Progenitor cell of endocrine pancreas (in vitro differentiated cells): ENCODE measurements around the gene CD55. TPM values are rescaled to one million over a fixed set of nuclear protein-coding genes. Genes with fewer than 3 reads are reported as not detected.

ENCODE experiments used
- DNase-seq: peaks from one replicate; pipeline ENCODE4 v3.0.0; 2021; ENCODE audit warnings: low spot score; ENCODE audit not compliant: unreplicated experiment
- H3K27ac Mint-ChIP-seq: 2 replicates; pipeline ENCODE4 v1.8.0; 2021; ENCODE audit warnings: mild to moderate bottlenecking, moderate library complexity, mixed read lengths
- H3K27me3 Mint-ChIP-seq: 2 replicates; pipeline ENCODE4 v1.8.0; 2021; ENCODE audit warnings: mixed read lengths
- H3K36me3 Mint-ChIP-seq: 2 replicates; pipeline ENCODE4 v1.8.0; 2022; ENCODE audit warnings: mixed read lengths; ENCODE audit not compliant: insufficient read depth
- H3K4me1 Mint-ChIP-seq: 2 replicates; pipeline ENCODE4 v1.8.0; 2021; ENCODE audit warnings: low read depth, mixed read lengths
- H3K4me3 Mint-ChIP-seq: 2 replicates; pipeline ENCODE4 v1.8.0; 2021; ENCODE audit warnings: low read depth, mild to moderate bottlenecking, moderate library complexity, mixed read lengths
- H3K9me3 Mint-ChIP-seq: 2 replicates; pipeline ENCODE4 v1.8.0; 2021; ENCODE audit warnings: low read depth, mixed read lengths
- total RNA-seq: library from RNA; stranded (reverse); gene quantifications from 2 replicates; pipeline ENCODE4 v1.2.1, GENCODE V29; 2021
- TF ChIP-seq, protein P1 (sequence below): fragments of 200-600 bp; sonication (generic); IDR thresholded peaks from one replicate; pipeline ENCODE4 v1.5.0; 2021; ENCODE audit warnings: antibody characterized with exemption, mild to moderate bottlenecking; ENCODE audit not compliant: unreplicated experiment

The CD55 gene
- total RNA-seq, 1 donor from 2014 or later: 7.4 TPM

DNA sequence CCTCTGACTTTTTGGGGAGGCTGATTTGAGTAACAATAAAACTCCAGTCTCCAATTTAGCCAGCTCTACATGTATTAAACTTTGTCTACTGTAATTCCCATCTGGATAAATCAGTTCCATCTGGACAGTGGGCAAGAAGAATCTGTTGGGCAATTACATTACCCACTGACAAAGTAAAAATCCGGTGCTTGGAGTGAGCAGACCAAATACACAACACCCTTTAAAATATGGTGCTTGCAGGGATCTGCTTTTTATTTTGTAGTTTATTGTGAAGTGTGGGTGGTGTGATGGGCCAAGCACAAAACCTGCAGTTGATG lies 8.9 kb upstream of the CD55 start:
- DNase-seq: no peak
- Mint-ChIP-seq H3K9me3 (no peaks in the 10 kb centered on the region), H3K36me3 (no peaks in the 10 kb centered on the region), H3K4me3 (no peak overlapping the region), H3K27ac (no peak overlapping the region), H3K4me1 (peaks cover 18% of the 10 kb centered on the region), H3K27me3 (peaks cover 4% of the 10 kb centered on the region)
- TF ChIP-seq, protein P1, sequence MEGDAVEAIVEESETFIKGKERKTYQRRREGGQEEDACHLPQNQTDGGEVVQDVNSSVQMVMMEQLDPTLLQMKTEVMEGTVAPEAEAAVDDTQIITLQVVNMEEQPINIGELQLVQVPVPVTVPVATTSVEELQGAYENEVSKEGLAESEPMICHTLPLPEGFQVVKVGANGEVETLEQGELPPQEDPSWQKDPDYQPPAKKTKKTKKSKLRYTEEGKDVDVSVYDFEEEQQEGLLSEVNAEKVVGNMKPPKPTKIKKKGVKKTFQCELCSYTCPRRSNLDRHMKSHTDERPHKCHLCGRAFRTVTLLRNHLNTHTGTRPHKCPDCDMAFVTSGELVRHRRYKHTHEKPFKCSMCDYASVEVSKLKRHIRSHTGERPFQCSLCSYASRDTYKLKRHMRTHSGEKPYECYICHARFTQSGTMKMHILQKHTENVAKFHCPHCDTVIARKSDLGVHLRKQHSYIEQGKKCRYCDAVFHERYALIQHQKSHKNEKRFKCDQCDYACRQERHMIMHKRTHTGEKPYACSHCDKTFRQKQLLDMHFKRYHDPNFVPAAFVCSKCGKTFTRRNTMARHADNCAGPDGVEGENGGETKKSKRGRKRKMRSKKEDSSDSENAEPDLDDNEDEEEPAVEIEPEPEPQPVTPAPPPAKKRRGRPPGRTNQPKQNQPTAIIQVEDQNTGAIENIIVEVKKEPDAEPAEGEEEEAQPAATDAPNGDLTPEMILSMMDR: no peak

DNA sequence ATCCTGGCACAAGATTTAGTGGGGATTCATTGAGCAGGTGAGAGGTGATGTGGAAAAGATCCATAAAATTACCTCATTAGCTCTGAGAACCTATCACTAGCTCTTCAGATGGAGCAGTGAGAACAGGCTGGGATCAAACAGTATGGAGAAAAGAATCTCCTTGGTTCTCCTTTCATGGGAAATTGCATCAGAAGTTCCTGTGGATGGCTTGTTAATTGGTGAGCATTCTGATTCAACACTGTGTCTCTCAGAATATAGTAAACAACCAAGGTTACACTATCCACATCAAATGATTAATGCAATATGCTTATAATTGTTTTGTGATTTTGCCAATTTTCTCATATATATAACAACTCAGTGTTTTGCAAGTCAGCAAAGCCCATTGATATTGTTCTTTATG lies 8.3 kb upstream of the CD55 start:
- Mint-ChIP-seq H3K4me3 (no peak overlapping the region), H3K27me3 (peaks cover 7% of the 10 kb centered on the region), H3K36me3 (no peaks in the 10 kb centered on the region), H3K27ac (no peak overlapping the region), H3K9me3 (no peaks in the 10 kb centered on the region), H3K4me1 (peaks cover 21% of the 10 kb centered on the region)
- TF ChIP-seq, protein P1: no peak
- no peak for DNase-seq

DNA sequence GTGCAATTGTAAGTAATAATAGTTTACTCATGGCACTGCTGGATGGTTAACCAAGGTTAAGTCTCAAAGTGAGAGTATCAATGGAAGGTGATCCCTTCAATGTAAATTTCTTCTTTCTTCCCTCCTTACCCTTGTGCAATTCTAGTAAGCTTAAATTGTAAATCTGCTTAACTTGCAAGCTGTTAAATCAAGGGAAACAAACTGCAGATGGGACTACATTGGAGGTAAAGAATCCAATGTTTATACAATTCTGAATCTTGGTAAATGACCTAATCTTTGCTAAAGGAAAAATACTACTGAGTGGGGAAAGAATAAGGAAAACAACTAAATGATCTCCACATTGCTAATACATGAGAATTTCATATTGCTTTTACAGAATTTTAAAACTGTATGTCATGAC lies 6.7 kb upstream of the CD55 start:
- Mint-ChIP-seq H3K27ac (no peak overlapping the region), H3K4me1 (peaks cover 21% of the 10 kb centered on the region), H3K27me3 (peaks cover 7% of the 10 kb centered on the region), H3K36me3 (no peaks in the 10 kb centered on the region), H3K4me3 (no peak overlapping the region), H3K9me3 (no peaks in the 10 kb centered on the region)
- DNase-seq: no peak
- TF ChIP-seq, protein P1: no peak

DNA sequence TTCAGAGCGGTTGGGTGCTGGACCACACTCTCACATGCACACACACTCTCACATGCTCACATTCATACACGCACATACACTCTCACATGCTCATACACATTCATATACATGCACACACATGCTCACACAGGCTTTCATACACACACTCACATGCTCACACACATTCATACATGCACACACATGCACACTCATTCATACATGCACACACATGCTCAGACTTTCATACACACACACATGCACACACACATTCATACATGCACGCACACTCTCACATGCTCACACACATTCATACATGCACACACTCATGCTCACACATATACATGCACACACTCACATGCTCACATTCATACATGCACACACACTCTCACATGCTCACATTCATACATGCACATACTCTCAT lies 6.0 kb upstream of the CD55 start:
- Mint-ChIP-seq H3K27ac (no peak overlapping the region), H3K36me3 (no peaks in the 10 kb centered on the region), H3K4me1 (peaks cover 21% of the 10 kb centered on the region), H3K9me3 (no peaks in the 10 kb centered on the region), H3K4me3 (no peak overlapping the region), H3K27me3 (peaks cover 7% of the 10 kb centered on the region)
- TF ChIP-seq, protein P1: no peak
- no peak for DNase-seq

DNA sequence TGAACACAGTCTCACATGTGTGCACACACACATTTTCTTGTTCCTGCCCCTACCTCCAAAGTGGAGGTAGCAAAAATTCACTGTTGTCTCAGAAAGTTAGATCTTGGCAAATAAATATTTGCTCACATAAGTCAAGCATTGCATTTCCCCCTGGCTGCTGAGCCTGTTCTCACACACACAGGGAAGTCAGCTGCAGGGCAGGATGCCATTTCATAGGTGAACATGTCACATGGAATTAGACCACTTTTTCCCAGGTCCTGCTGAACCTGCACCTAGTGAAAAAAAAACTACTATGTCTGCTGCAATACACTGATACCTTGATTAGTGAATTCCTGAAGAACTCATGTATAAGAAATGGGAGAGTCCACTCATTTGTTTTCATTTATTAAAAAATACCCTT lies 5.3 kb upstream of the CD55 start:
- TF ChIP-seq, protein P1: no peak
- Mint-ChIP-seq H3K4me1 (peaks cover 22% of the 10 kb centered on the region), H3K27me3 (peaks cover 7% of the 10 kb centered on the region)

More for the DNA sequence above, 5.3 kb upstream of the CD55 start:
- Mint-ChIP-seq H3K27ac (peak overlapping the region; percentile 29), H3K9me3 (no peaks in the 10 kb centered on the region), H3K36me3 (no peaks in the 10 kb centered on the region), H3K4me3 (no peak overlapping the region)
- no peak for DNase-seq
